Dermis blood vessel endothelial cell (primary cell): ENCODE measurements around the gene TAAR8. TPM values are rescaled to one million over a fixed set of nuclear protein-coding genes. Genes with fewer than 3 reads are reported as not detected.
"Not testable (repeated sequence)": the region's sequence is repeated elsewhere in the genome, so short reads cannot be mapped to it uniquely, and the experiment has no call there.

ENCODE experiments used
- DNase-seq: peaks from one replicate; pipeline ENCODE4 v3.0.0; 2010
- total RNA-seq: library from RNA; depleted of rRNA; stranded (reverse); fragments of >200 nt; gene quantifications from 2 replicates; pipeline ENCODE4 v1.2.3, GENCODE V29; 2014

Gene TAAR8
- total RNA-seq, result not detected in 2 replicates

GRCh38 chr6:132552372-132552771 lies at the start of gene TAAR8:
TSS of gene TAAR8 (plus strand) at chr6:132552672. CDS start at chr6:132552693, 21 bp downstream.
- no peak for DNase-seq

DNA sequence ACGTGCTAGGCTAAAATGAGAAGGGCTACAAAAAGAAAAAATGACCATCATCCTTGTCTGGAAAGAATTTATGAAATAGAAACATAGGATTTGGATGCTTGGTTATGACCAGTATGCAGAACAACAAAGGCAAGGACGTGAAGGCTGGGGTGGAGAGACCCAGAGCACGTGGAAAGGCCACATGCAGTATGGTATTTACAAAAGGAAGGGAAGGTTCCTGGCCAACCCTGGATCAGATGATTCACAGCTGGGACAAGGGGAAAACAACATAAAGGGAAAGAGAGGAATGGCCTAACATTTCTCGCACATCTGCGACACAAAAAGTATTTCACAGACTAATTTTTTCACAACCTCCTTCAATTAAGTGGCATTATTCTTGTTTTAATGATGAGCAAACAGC lies 47.7 kb upstream of the TAAR8 start:
- DNase-seq, result peak; percentile 82

- DNase-seq, result peak; percentile 9
These were observed 47.3 kb upstream of the TAAR8 start for GRCh38 chr6:132505158-132505557.

GRCh38 chr6:132506461-132506860 lies 46.0 kb upstream of the TAAR8 start:
- DNase-seq, result no peak

- DNase-seq, result no peak
These were observed 45.3 kb upstream of the TAAR8 start for GRCh38 chr6:132506869-132507808.

DNA sequence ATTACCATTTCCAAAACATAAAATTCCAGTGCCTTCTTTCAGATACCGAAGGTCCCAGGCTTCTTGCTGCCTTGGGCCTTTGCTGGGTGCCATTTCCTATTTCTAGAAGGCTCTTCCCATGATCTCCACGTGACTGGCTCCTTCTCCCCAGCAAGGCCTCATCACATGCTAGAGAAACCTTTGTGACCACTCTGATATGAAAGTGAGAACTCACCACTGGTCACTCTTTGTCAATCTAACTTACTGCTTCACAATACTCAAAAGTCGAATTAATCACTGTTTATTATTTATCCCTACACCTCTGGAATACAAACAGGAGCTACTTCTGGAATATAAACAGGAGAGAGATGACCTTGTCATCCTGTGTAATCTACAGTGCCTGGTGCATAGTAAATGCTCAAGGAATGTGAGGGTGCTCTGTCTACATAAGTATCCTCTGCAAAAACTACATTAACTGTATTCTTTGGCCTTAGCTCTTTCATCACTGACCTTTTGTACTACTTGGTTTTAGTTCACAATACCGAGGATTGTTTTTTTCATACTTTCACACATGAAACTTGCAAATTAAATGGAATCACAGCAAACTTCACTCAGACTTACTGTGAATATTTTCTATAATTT lies 41.2 kb upstream of the TAAR8 start:
- peak; percentile 31 for DNase-seq

DNA sequence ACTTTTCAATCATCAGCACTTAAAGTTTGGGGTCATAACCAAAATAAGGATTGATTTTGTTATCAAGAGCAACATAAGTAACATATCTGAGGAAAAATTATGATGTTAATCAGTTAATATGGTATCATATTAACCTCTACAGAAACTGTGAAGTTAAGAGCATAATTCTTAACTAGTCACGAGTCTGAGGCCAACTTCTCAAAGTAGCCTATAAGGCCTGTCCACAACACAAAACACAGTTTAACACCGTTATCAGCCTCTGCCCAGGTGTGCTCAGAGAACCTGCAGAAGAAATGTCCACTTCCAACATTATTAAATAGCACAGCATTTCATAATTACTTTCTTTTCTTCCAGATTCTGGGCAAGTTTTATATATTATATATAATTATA lies 40.6 kb upstream of the TAAR8 start:
- peak; percentile 11 for DNase-seq

DNA sequence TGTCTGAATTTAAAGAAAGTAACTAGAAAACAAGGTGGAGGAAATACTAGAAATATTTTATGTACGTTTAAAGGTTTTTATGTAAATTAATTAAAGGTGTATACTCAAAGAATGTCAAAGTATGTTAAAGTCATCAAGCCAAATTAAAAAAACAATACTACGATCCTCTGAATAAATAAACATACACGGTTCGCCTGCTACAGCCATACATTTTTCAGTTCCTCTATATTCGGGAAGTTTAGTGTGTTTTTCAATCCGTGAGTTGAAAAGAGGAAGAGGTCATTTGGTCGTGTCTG lies 40.2 kb upstream of the TAAR8 start:
- DNase-seq, result no peak

GRCh38 chr6:132512638-132513632 lies 39.5 kb upstream of the TAAR8 start, which contains the start of gene STX7:
TSS of gene STX7 (minus strand) at chr6:132513116. CDS start at chr6:132503530, 9,586 bp downstream.
- peak; percentile 89 for DNase-seq

- no peak for DNase-seq
These were observed 38.5 kb upstream of the TAAR8 start for GRCh38 chr6:132513831-132514545.

- no peak for DNase-seq
These were observed 37.1 kb upstream of the TAAR8 start for GRCh38 chr6:132515386-132515785.

GRCh38 chr6:132520953-132521352 lies 31.5 kb upstream of the TAAR8 start:
- no peak for DNase-seq

DNA sequence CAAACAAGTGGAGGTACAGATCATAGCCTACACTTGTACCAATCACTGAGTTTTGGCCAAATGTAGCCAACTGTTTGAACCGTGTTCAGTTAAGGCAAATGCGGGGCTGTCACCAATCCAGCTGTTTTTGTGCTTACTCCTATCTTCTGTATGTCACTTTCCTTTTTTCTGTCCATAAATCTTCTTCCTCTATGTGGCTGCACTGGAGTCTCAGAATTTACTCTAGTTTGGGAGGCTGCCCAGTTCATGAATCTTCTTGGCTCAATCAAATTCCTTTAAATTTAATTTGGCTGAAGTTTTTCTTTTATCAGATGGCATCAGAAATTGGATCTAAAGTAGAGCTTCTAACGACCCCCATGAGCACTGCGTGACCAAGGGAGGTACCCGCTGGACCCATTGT lies 27.8 kb upstream of the TAAR8 start:
- DNase-seq, result no peak

DNA sequence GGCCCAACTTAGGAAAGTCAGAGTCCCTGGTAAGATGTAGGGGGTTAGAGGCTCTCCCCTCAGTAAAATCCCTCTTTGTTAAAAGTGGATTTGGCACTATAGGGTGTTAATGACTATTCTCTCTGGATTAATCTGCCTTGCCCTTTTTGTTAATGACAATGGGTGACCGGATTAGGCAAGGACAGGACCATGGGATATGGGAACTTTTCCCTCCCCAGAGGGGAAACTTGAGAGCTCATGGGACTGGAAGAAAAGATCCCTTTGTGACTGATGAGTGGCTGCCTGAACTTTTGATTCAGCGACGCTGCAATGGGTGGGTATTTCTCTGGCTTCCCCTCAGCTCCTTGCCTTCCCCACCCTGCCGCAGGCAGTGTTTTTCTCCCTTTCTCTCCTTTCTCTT lies 26.6 kb upstream of the TAAR8 start:
- DNase-seq, result no peak

DNA sequence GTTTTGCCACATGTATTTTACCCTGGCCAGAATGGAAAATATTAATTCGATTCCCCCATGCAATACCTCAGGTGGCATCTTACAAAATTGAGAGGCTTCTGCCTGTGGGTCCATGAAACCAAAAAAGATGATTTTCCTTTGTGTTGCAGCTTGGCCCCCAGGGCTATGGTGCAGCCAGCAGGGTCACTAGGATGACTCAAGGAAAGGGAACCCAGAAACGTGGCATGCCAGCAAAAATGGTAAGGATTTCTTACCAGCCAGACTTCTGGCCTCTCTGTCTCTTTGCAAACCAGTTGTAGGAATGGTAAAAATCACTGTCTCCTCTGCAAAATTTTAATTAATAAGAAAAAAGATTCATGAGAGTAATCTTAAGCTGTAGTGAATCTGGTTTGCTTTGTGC lies 26.0 kb upstream of the TAAR8 start:
- no peak for DNase-seq

DNA sequence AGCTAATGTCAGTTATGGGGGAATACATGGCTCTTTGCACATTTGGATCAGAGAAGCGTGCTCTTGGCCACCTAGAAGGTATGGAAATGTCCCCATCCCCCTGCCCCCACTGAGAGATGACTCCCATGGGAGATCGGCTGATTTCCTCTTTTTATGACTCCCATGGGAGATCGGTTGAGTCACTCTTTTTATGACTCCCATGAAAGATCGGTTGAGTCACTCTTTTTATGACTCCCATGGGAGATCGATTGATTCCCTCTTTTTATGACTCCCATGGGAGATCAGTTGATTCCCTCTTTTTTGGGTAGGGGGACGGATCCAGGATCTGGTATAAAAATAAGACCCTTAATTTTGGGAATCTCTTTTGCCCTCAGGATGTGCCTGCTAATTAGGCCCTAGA lies 24.7 kb upstream of the TAAR8 start:
- DNase-seq, result no peak

DNA sequence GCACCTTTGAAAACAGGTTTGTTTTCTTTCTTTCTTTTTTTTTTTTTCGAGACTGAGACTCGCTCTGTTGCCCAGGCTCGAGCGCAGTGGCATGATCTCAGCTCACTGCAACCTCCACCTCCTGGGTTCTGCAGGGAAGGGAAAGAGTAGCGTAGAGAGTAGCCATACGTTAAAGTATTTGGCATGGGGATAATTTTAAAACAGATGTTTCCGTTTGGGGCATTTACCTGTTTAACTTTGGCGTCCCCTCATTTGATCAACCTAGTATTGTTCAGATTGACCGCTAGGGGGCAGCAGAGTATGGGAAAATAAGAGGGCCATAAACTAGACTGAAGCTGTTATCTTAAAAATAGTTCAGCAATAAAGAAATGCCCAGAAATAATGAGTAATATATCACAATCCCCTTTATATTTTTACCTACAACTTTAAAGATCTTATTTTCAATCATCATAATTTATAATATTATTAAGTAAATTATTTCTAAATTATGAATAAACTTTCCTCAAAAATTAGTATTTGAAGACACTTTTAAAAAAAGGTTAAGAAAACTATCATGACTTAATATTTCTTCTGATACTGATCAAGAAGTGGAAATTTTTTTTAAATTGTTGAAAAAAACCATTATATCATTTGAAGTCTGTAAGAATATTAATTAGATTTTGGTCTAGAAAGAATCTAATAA lies 22.0 kb upstream of the TAAR8 start:
- peak; percentile 81 for DNase-seq

DNA sequence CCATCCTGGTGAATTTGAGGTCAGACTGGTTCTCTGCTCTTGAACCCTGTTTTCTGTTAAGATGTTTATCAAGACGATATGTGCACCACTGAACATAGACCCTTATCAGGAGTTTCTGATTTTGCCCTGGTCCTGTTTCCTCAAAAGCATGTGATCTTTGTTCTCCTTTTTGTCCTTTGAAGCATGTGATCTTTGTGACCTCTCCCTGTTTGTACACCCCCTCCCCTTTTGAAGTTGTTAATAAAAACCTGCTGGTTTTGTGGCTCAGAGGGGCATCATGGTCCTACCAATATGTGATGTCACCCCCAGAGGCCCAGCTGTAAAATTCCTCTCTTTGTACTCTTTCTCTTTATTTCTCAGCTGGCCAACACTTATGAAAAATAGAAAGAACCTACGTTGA lies 17.9 kb upstream of the TAAR8 start:
- not testable (repeated sequence) for DNase-seq

DNA sequence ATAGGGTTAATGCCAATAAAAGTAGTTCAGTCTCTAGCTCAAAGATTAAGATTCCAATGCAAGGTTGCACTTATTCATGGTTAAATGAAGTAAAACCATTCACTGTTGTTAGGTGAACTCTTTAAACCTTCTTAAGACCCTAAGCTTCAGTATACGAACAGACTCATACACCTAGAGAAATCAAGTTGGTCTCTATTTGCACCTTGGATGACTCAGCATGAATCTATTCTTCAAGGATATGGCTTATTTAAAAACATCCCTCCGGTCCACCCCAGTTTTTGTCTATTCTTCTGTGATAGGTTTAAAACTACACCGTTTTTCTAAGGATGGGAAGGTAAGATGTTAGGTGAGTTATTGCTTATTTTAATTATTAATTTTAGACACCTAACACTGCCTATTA lies 15.3 kb upstream of the TAAR8 start:
- DNase-seq, result no peak

DNA sequence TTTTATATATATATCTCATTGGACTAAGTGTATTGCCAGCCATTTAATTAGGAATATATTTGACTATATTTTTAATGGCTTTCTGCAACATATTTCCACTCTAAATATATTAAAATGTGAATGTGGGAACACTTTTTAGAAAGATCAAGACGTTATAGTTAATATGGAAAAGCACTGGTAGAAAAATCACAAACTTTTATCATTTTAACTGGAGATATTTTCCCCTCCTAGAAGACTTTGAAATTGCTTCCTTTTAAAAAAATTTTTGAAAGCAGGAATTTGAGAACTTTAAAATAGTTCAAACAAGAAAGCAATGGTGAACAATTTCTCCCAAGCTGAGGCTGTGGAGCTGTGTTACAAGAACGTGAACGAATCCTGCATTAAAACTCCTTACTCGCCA lies 14.5 kb upstream of the TAAR8 start, which contains the start of gene TAAR9:
Gene TAAR9 (plus strand): TSS at position 301 of the 400 bp plus-strand sequence. CDS start 13 bp downstream, at position 314.
- DNase-seq, result no peak

DNA sequence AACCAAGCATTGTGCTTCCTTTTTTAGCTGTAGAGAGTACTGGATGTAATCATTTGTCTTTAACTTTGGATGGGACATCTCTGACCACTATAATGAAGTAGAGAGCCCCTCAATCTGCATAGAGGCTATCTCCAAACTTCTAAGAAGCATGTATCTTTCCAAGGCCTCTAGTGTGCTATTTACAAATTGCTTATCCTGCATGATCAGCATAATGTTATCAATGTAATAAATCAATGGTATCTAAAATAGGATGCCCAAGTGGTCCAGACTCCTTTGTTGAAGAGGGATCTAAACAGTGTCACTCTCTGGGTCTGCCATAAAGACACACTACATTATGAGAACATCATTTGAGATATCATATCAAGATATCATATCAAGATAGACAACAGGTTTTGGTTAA lies 7.6 kb upstream of the TAAR8 start:
- DNase-seq, result no peak
